ENCODE results near the gene INHBB.
"Not testable (repeated sequence)": the region's sequence is repeated elsewhere in the genome, so short reads cannot be mapped to it uniquely, and the experiment has no call there.

INHBB gene

GRCh38 chr2:120384486-120385354 is 38.8 kb downstream of the INHBB start:
- Histone ChIP-seq H3K9me3 (ENCODE audit: control insufficient read depth, low read length) (no peaks in the 10 kb centered on the region), H3K9ac (ENCODE audit: low read length) (no peak overlapping the region), H3K27me3 (replicated peaks; ENCODE audit: control insufficient read depth, insufficient read depth, low read length) (peaks cover 64% of the 10 kb centered on the region), H3K36me3 (ENCODE audit: control insufficient read depth, insufficient read depth, low read length, severe bottlenecking) (no peaks in the 10 kb centered on the region), H3K4me3 (ENCODE audit: low read length) (no peak overlapping the region), H3K4me1 (ENCODE audit: control insufficient read depth, insufficient read depth, low read length) (no peaks in the 10 kb centered on the region)
- no peak for DNase-seq (ENCODE audit: low read depth)

- no peaks in the 10 kb centered on the region for H3K9me3 ChIP-seq (ENCODE audit: control insufficient read depth, low read length)
- H3K4me1 ChIP-seq (ENCODE audit: control insufficient read depth, insufficient read depth, low read length) = no peaks in the 10 kb centered on the region
- no peaks in the 10 kb centered on the region for H3K36me3 ChIP-seq (ENCODE audit: control insufficient read depth, insufficient read depth, low read length, severe bottlenecking)
- H3K27me3 ChIP-seq (replicated peaks; ENCODE audit: control insufficient read depth, insufficient read depth, low read length) = peaks cover 64% of the 10 kb centered on the region
- H3K9ac ChIP-seq (ENCODE audit: low read length) = no peak overlapping the region
- no peak overlapping the region for H3K4me3 ChIP-seq (ENCODE audit: low read length)
- no peak for DNase-seq (ENCODE audit: low read depth)
These were observed 39.6 kb downstream of the INHBB start for GRCh38 chr2:120385355-120386127.

- H3K4me3 ChIP-seq (ENCODE audit: low read length) = no peak overlapping the region
- DNase-seq (ENCODE audit: low read depth) = no peak
These were observed 42.5 kb downstream of the INHBB start for GRCh38 chr2:120388222-120389035.

GRCh38 chr2:120389036-120389391 is 43.1 kb downstream of the INHBB start:
- no peaks in the 10 kb centered on the region for H3K36me3 ChIP-seq (ENCODE audit: control insufficient read depth, insufficient read depth, low read length, severe bottlenecking)
- DNase-seq (ENCODE audit: low read depth) = no peak
- H3K27me3 ChIP-seq (replicated peaks; ENCODE audit: control insufficient read depth, insufficient read depth, low read length) = peaks cover 40% of the 10 kb centered on the region
- H3K9ac ChIP-seq (ENCODE audit: low read length) = no peak overlapping the region
- H3K4me3 ChIP-seq (ENCODE audit: low read length) = no peak overlapping the region
- no peaks in the 10 kb centered on the region for H3K4me1 ChIP-seq (ENCODE audit: control insufficient read depth, insufficient read depth, low read length)
- peaks cover 5% of the 10 kb centered on the region for H3K9me3 ChIP-seq (ENCODE audit: control insufficient read depth, low read length)

More at GRCh38 chr2:120388222-120389035, 42.5 kb downstream of the INHBB start:
- Histone ChIP-seq H3K9me3 (ENCODE audit: control insufficient read depth, low read length) (peaks cover 5% of the 10 kb centered on the region), H3K9ac (ENCODE audit: low read length) (no peak overlapping the region), H3K27me3 (replicated peaks; ENCODE audit: control insufficient read depth, insufficient read depth, low read length) (peaks cover 43% of the 10 kb centered on the region), H3K36me3 (ENCODE audit: control insufficient read depth, insufficient read depth, low read length, severe bottlenecking) (no peaks in the 10 kb centered on the region), H3K4me1 (ENCODE audit: control insufficient read depth, insufficient read depth, low read length) (no peaks in the 10 kb centered on the region)

GRCh38 chr2:120390381-120391055 is 44.6 kb downstream of the INHBB start:
- DNase-seq (ENCODE audit: low read depth) = no peak
- no peaks in the 10 kb centered on the region for H3K36me3 ChIP-seq (ENCODE audit: control insufficient read depth, insufficient read depth, low read length, severe bottlenecking)
- no peak overlapping the region for H3K9ac ChIP-seq (ENCODE audit: low read length)
- peaks cover 37% of the 10 kb centered on the region for H3K27me3 ChIP-seq (replicated peaks; ENCODE audit: control insufficient read depth, insufficient read depth, low read length)
- H3K4me1 ChIP-seq (ENCODE audit: control insufficient read depth, insufficient read depth, low read length) = no peaks in the 10 kb centered on the region
- no peak overlapping the region for H3K4me3 ChIP-seq (ENCODE audit: low read length)
- H3K9me3 ChIP-seq (ENCODE audit: control insufficient read depth, low read length) = peaks cover 5% of the 10 kb centered on the region

GRCh38 chr2:120391382-120391781 is 45.4 kb downstream of the INHBB start:
- not testable (repeated sequence) for H3K9me3 ChIP-seq (ENCODE audit: control insufficient read depth, low read length); DNase-seq (ENCODE audit: low read depth); H3K36me3 ChIP-seq (ENCODE audit: control insufficient read depth, insufficient read depth, low read length, severe bottlenecking); H3K4me1 ChIP-seq (ENCODE audit: control insufficient read depth, insufficient read depth, low read length); H3K9ac ChIP-seq (ENCODE audit: low read length); H3K4me3 ChIP-seq (ENCODE audit: low read length)
- peaks cover 45% of the 10 kb centered on the region for H3K27me3 ChIP-seq (replicated peaks; ENCODE audit: control insufficient read depth, insufficient read depth, low read length)

GRCh38 chr2:120391911-120392665 is 46.2 kb downstream of the INHBB start:
- Histone ChIP-seq H3K4me3 (ENCODE audit: low read length) (no peak overlapping the region), H3K4me1 (ENCODE audit: control insufficient read depth, insufficient read depth, low read length) (no peaks in the 10 kb centered on the region), H3K27me3 (replicated peaks; ENCODE audit: control insufficient read depth, insufficient read depth, low read length) (peaks cover 51% of the 10 kb centered on the region), H3K9me3 (ENCODE audit: control insufficient read depth, low read length) (peaks cover 5% of the 10 kb centered on the region), H3K9ac (ENCODE audit: low read length) (no peak overlapping the region), H3K36me3 (ENCODE audit: control insufficient read depth, insufficient read depth, low read length, severe bottlenecking) (no peaks in the 10 kb centered on the region)
- no peak for DNase-seq (ENCODE audit: low read depth)

- Histone ChIP-seq H3K4me3 (ENCODE audit: low read length) (no peak overlapping the region), H3K9me3 (ENCODE audit: control insufficient read depth, low read length) (peaks cover 5% of the 10 kb centered on the region), H3K9ac (ENCODE audit: low read length) (no peak overlapping the region), H3K36me3 (ENCODE audit: control insufficient read depth, insufficient read depth, low read length, severe bottlenecking) (no peaks in the 10 kb centered on the region), H3K27me3 (replicated peaks; ENCODE audit: control insufficient read depth, insufficient read depth, low read length) (peaks cover 50% of the 10 kb centered on the region), H3K4me1 (ENCODE audit: control insufficient read depth, insufficient read depth, low read length) (peaks cover 7% of the 10 kb centered on the region)
- no peak for DNase-seq (ENCODE audit: low read depth)
These were observed 47.0 kb downstream of the INHBB start for GRCh38 chr2:120392923-120393322.

GRCh38 chr2:120393456-120393855 is 47.5 kb downstream of the INHBB start:
- no peak for DNase-seq (ENCODE audit: low read depth)
- Histone ChIP-seq H3K9ac (ENCODE audit: low read length) (no peak overlapping the region), H3K9me3 (ENCODE audit: control insufficient read depth, low read length) (peaks cover 5% of the 10 kb centered on the region), H3K4me1 (ENCODE audit: control insufficient read depth, insufficient read depth, low read length) (peaks cover 9% of the 10 kb centered on the region), H3K27me3 (replicated peaks; ENCODE audit: control insufficient read depth, insufficient read depth, low read length) (peaks cover 45% of the 10 kb centered on the region), H3K36me3 (ENCODE audit: control insufficient read depth, insufficient read depth, low read length, severe bottlenecking) (no peaks in the 10 kb centered on the region), H3K4me3 (ENCODE audit: low read length) (no peak overlapping the region)

- no peaks in the 10 kb centered on the region for H3K36me3 ChIP-seq (ENCODE audit: control insufficient read depth, insufficient read depth, low read length, severe bottlenecking)
- no peak overlapping the region for H3K4me3 ChIP-seq (ENCODE audit: low read length)
- H3K9ac ChIP-seq (ENCODE audit: low read length) = no peak overlapping the region
- H3K4me1 ChIP-seq (ENCODE audit: control insufficient read depth, insufficient read depth, low read length) = peaks cover 9% of the 10 kb centered on the region
- no peak for DNase-seq (ENCODE audit: low read depth)
- peaks cover 48% of the 10 kb centered on the region for H3K27me3 ChIP-seq (replicated peaks; ENCODE audit: control insufficient read depth, insufficient read depth, low read length)
- peaks cover 5% of the 10 kb centered on the region for H3K9me3 ChIP-seq (ENCODE audit: control insufficient read depth, low read length)
These were observed 48.8 kb downstream of the INHBB start for GRCh38 chr2:120394764-120395163.
